PFSK-1 (cell line): ENCODE measurements around the gene MAU2. TPM values are rescaled to one million over a fixed set of nuclear protein-coding genes. Genes with fewer than 3 reads are reported as not detected.

Experiments used
- FOXP2 ChIP-seq: optimal IDR thresholded peaks from 2 replicates; pipeline ENCODE3; 2011; ENCODE audit warnings: borderline replicate concordance, control low read depth, inconsistent platforms; ENCODE audit not compliant: insufficient read depth; ENCODE audit errors: extremely low read length, extremely low read depth
- POLR2AphosphoS5 ChIP-seq: IDR thresholded peaks from 2 replicates; pipeline ENCODE4 v1.6.1; 2012; ENCODE audit warnings: low read depth, mild to moderate bottlenecking, control low read depth, low read length, moderate library complexity
- REST ChIP-seq, 2 experiments: IDR thresholded peaks; 2 replicates each; pipeline versions ENCODE4 v1.6.1 to v1.8.0; 2011 to 2012; ENCODE audit warnings: low read depth in 2 of 2, low read length in 2 of 2, control low read depth in 1 of 2, inconsistent platforms in 1 of 2, mild to moderate bottlenecking in 1 of 2, moderate library complexity in 1 of 2; ENCODE audit not compliant: insufficient read depth in 1 of 2
- SIN3A ChIP-seq: IDR thresholded peaks from 2 replicates; pipeline ENCODE4 v1.6.1; 2012; ENCODE audit warnings: mild to moderate bottlenecking, low read length, moderate library complexity, borderline replicate concordance; ENCODE audit not compliant: insufficient read depth
- TAF1 ChIP-seq: IDR thresholded peaks from 2 replicates; pipeline ENCODE4 v1.6.1; 2012; ENCODE audit warnings: low read length, control low read depth, borderline replicate concordance; ENCODE audit not compliant: insufficient read depth
- polyA plus RNA-seq: library from polyadenylated mRNA; unstranded; fragments of >200 nt; gene quantifications from one replicate; pipeline ENCODE4 v1.2.1, GENCODE V29; 2012; ENCODE audit warnings: low read depth, missing spikeins; ENCODE audit not compliant: insufficient read length

Gene MAU2
- polyA plus RNA-seq, result 63.3 TPM

GRCh38 chr19:19320361-19321140 lies at the start of gene MAU2, which contains the start of gene SUGP1:
TSS of gene MAU2 (plus strand) at chr19:19320829. CDS start at chr19:19320860, 31 bp downstream.
TSS of gene SUGP1 (minus strand) at chr19:19320509. CDS start at chr19:19320496, 13 bp downstream.
- TF ChIP-seq POLR2AphosphoS5, result peak; percentile 78
- peak; percentile 29 for TF ChIP-seq FOXP2
- no peak for TF ChIP-seq REST (IDR thresholded peaks at IDR 0.05; ENCODE audit: insufficient read depth in 1 of 2, low read depth in 2 of 2, low read length in 2 of 2)
- 0 out of 2 replicates have a peak, but pooled peaks have one; percentile 26 for TF ChIP-seq SIN3A
- peak; percentile 71; the same call in 1 of the 2 replicates for TF ChIP-seq TAF1

- no peak for TF ChIP-seq SIN3A
- TF ChIP-seq FOXP2, result no peak
Measured at GRCh38 chr19:19271828-19272599, 48.6 kb upstream of the MAU2 start.

GRCh38 chr19:19274146-19274545 lies 46.5 kb upstream of the MAU2 start:
- TF ChIP-seq POLR2AphosphoS5 (no peak), TAF1 (no peak), REST (IDR thresholded peaks at IDR 0.05; ENCODE audit: insufficient read depth in 1 of 2, low read depth in 2 of 2, low read length in 2 of 2) (no peak), SIN3A (no peak), FOXP2 (no peak)

- TF ChIP-seq REST (IDR thresholded peaks at IDR 0.05; ENCODE audit: insufficient read depth in 1 of 2, low read depth in 2 of 2, low read length in 2 of 2), result no peak
- TF ChIP-seq TAF1, result no peak
- no peak for TF ChIP-seq SIN3A
- no peak for TF ChIP-seq POLR2AphosphoS5
- no peak for TF ChIP-seq FOXP2
Measured at GRCh38 chr19:19274716-19275565, 45.7 kb upstream of the MAU2 start.

- TF ChIP-seq FOXP2, result no peak
Measured at GRCh38 chr19:19276386-19276785, 44.2 kb upstream of the MAU2 start.
